Measurements from ENCODE around the gene PPP1R8.

GRCh38 chr1:27795601-27796000, 35.0 kb upstream of the PPP1R8 start:
- TF ChIP-seq CTCF (IDR thresholded peaks at IDR 0.05) (no peak), POLR2A (IDR thresholded peaks at IDR 0.05; ENCODE audit: low read depth) (no peak), POLR2AphosphoS5 (IDR thresholded peaks at IDR 0.05) (no peak), EP300 (IDR thresholded peaks at IDR 0.05) (no peak)
